ENCODE measurements around the gene ID2. TPM values are rescaled to one million over a fixed set of nuclear protein-coding genes. Genes with fewer than 3 reads are reported as not detected.

The ID2 gene
- total RNA-seq, 1 donor: 168 TPM

GRCh38 chr2:8653485-8653884 lies 28.4 kb upstream of the ID2 start:
- no peaks in the 10 kb centered on the region for H3K9me3 ChIP-seq (ENCODE audit: low read depth, low read length)
- no peak overlapping the region for H3K27ac ChIP-seq (ENCODE audit: low read depth, low read length)
- H2AFZ ChIP-seq (ENCODE audit: low read length): no peak overlapping the region
- H3K4me1 ChIP-seq (ENCODE audit: insufficient read depth, low read length): peaks cover 9% of the 10 kb centered on the region
- no peaks in the 10 kb centered on the region for H4K20me1 ChIP-seq (ENCODE audit: insufficient read depth, low read length)
- no peaks in the 10 kb centered on the region for H3K79me2 ChIP-seq (ENCODE audit: insufficient read depth, low read length)
- no peak for TF ChIP-seq CTCF (IDR thresholded peaks at IDR 0.05; ENCODE audit: extremely low read depth, low read depth, low read length)
- H3K27me3 ChIP-seq (ENCODE audit: insufficient read depth, low read length): no peaks in the 10 kb centered on the region
- no peak overlapping the region for H3K4me3 ChIP-seq (ENCODE audit: insufficient read depth, low read length)
- H3K36me3 ChIP-seq (ENCODE audit: insufficient read depth, low read length): no peaks in the 10 kb centered on the region
- no peak for DNase-seq (ENCODE audit: insufficient read length, low spot score, missing footprints)
- H3K4me2 ChIP-seq (ENCODE audit: insufficient read depth, low read length): no peak overlapping the region

- Histone ChIP-seq H3K27ac (ENCODE audit: low read depth, low read length) (no peak overlapping the region), H3K79me2 (ENCODE audit: insufficient read depth, low read length) (no peaks in the 10 kb centered on the region), H3K4me1 (ENCODE audit: insufficient read depth, low read length) (peaks cover 9% of the 10 kb centered on the region), H3K27me3 (ENCODE audit: insufficient read depth, low read length) (no peaks in the 10 kb centered on the region), H3K4me2 (ENCODE audit: insufficient read depth, low read length) (no peak overlapping the region), H2AFZ (ENCODE audit: low read length) (no peak overlapping the region), H4K20me1 (ENCODE audit: insufficient read depth, low read length) (no peaks in the 10 kb centered on the region), H3K36me3 (ENCODE audit: insufficient read depth, low read length) (no peaks in the 10 kb centered on the region), H3K4me3 (ENCODE audit: insufficient read depth, low read length) (no peak overlapping the region), H3K9me3 (ENCODE audit: low read depth, low read length) (no peaks in the 10 kb centered on the region)
- no peak for TF ChIP-seq CTCF (IDR thresholded peaks at IDR 0.05; ENCODE audit: extremely low read depth, low read depth, low read length)
- DNase-seq (ENCODE audit: insufficient read length, low spot score, missing footprints): no peak
Observed at GRCh38 chr2:8654041-8654440, 27.8 kb upstream of the ID2 start.

- Histone ChIP-seq H2AFZ (ENCODE audit: low read length) (no peak overlapping the region), H3K36me3 (ENCODE audit: insufficient read depth, low read length) (no peaks in the 10 kb centered on the region), H3K4me1 (ENCODE audit: insufficient read depth, low read length) (peaks cover 9% of the 10 kb centered on the region), H3K4me3 (ENCODE audit: insufficient read depth, low read length) (no peak overlapping the region), H3K9me3 (ENCODE audit: low read depth, low read length) (no peaks in the 10 kb centered on the region), H3K79me2 (ENCODE audit: insufficient read depth, low read length) (no peaks in the 10 kb centered on the region), H3K4me2 (ENCODE audit: insufficient read depth, low read length) (no peak overlapping the region), H3K27ac (ENCODE audit: low read depth, low read length) (no peak overlapping the region), H4K20me1 (ENCODE audit: insufficient read depth, low read length) (no peaks in the 10 kb centered on the region), H3K27me3 (ENCODE audit: insufficient read depth, low read length) (no peaks in the 10 kb centered on the region)
- no peak for DNase-seq (ENCODE audit: insufficient read length, low spot score, missing footprints)
- TF ChIP-seq CTCF (IDR thresholded peaks at IDR 0.05; ENCODE audit: extremely low read depth, low read depth, low read length): no peak
Observed at GRCh38 chr2:8654483-8654882, 27.4 kb upstream of the ID2 start.

GRCh38 chr2:8656160-8656641 lies 25.7 kb upstream of the ID2 start:
- Histone ChIP-seq H3K4me2 (ENCODE audit: insufficient read depth, low read length) (no peak overlapping the region), H3K27me3 (ENCODE audit: insufficient read depth, low read length) (no peaks in the 10 kb centered on the region), H3K36me3 (ENCODE audit: insufficient read depth, low read length) (no peaks in the 10 kb centered on the region), H3K4me1 (ENCODE audit: insufficient read depth, low read length) (peaks cover 9% of the 10 kb centered on the region), H3K9me3 (ENCODE audit: low read depth, low read length) (no peaks in the 10 kb centered on the region), H3K27ac (ENCODE audit: low read depth, low read length) (no peak overlapping the region), H2AFZ (ENCODE audit: low read length) (no peak overlapping the region), H3K4me3 (ENCODE audit: insufficient read depth, low read length) (no peak overlapping the region), H4K20me1 (ENCODE audit: insufficient read depth, low read length) (no peaks in the 10 kb centered on the region), H3K79me2 (ENCODE audit: insufficient read depth, low read length) (no peaks in the 10 kb centered on the region)
- TF ChIP-seq CTCF (IDR thresholded peaks at IDR 0.05; ENCODE audit: extremely low read depth, low read depth, low read length): no peak
- DNase-seq (ENCODE audit: insufficient read length, low spot score, missing footprints): peak; percentile 92
